HG03571 (cell line): ENCODE data around the gene CFL1.
"Not testable (repeated sequence)": the region's sequence is repeated elsewhere in the genome, so short reads cannot be mapped to it uniquely, and the experiment has no call there.

ENCODE experiments used
- ATAC-seq: cut with Tn5 transposase; IDR thresholded peaks from one replicate; pipeline ENCODE4 v1.9.1; 2021; ENCODE audit not compliant: unreplicated experiment

CFL1 gene

GRCh38 chr11:65857853-65858680 is at the start of gene CFL1:
CFL1 (minus strand) TSS chr11:65858180; CDS start chr11:65858099, 81 bp downstream.
- ATAC-seq, result peak; percentile 33

GRCh38 chr11:65906602-65907001 is 48.6 kb upstream of the CFL1 start:
- no peak for ATAC-seq

- ATAC-seq, result no peak
These were observed 45.7 kb upstream of the CFL1 start for GRCh38 chr11:65903715-65904114.

GRCh38 chr11:65903068-65903481 is 45.1 kb upstream of the CFL1 start:
- no peak for ATAC-seq

GRCh38 chr11:65900899-65901180 is 42.9 kb upstream of the CFL1 start:
- no peak for ATAC-seq

- ATAC-seq, result peak; percentile 75
These were observed 42.3 kb upstream of the CFL1 start, which contains the start of gene FOSL1 for GRCh38 chr11:65900125-65900898. FOSL1 (minus strand) TSS chr11:65900388; CDS start chr11:65900339, 49 bp downstream.

GRCh38 chr11:65899356-65900124 is 41.6 kb upstream of the CFL1 start:
- ATAC-seq, result no peak

GRCh38 chr11:65898656-65899355 is 40.8 kb upstream of the CFL1 start:
- no peak for ATAC-seq

GRCh38 chr11:65897020-65897471 is 39.1 kb upstream of the CFL1 start:
- no peak for ATAC-seq

GRCh38 chr11:65896034-65896999 is 38.3 kb upstream of the CFL1 start:
- ATAC-seq, result no peak

GRCh38 chr11:65895482-65895981 is 37.6 kb upstream of the CFL1 start:
- no peak for ATAC-seq

- ATAC-seq, result no peak
These were observed 36.1 kb upstream of the CFL1 start for GRCh38 chr11:65894034-65894591.

- no peak for ATAC-seq
These were observed 34.8 kb upstream of the CFL1 start for GRCh38 chr11:65892661-65893317.

GRCh38 chr11:65892137-65892540 is 34.2 kb upstream of the CFL1 start:
- not testable (repeated sequence) for ATAC-seq

GRCh38 chr11:65891219-65892136 is 33.5 kb upstream of the CFL1 start:
- ATAC-seq, result no peak

GRCh38 chr11:65890324-65891218 is 32.6 kb upstream of the CFL1 start, which contains the start of gene CCDC85B:
CCDC85B (plus strand) TSS chr11:65890673; CDS start chr11:65890784, 111 bp downstream.
- ATAC-seq, result peak; percentile 41
